ENCODE data around the gene RNF34. TPM values are rescaled to one million over a fixed set of nuclear protein-coding genes. Genes with fewer than 3 reads are reported as not detected.
"Not testable (repeated sequence)": the region's sequence is repeated elsewhere in the genome, so short reads cannot be mapped to it uniquely, and the experiment has no call there.

Gene RNF34
- total and polyA plus RNA-seq, 2 experiments from 2014 or later = 41.2 to 48.4 TPM

DNA sequence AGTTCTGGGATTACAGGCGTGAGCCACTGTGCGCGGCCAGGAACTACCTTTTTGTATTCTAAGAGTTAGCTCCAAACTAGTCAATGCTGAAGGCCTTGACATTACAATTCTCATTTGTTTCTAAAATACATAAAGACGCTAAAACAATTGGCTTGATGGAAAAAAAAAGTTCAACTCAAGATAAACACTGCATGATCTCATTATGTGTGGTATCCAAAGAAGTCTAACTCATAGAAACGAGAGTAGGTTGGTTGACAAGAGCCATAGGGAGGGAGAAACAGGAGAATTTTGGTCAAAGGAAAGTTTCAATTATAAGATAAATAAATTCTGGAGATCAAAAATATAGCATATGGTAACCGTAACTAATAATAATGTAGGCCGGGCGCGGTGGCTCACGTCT is 20.0 kb upstream of the RNF34 start:
- DNase-seq (ENCODE audit: low read depth in 1 of 2, low spot score in 1 of 2) = no peak
- Histone ChIP-seq H3K27me3 (no peaks in the 10 kb centered on the region), H3K4me1 (ENCODE audit: low read depth) (no peaks in the 10 kb centered on the region), H3K9me3 (ENCODE audit: low read depth) (no peaks in the 10 kb centered on the region), H3K36me3 (no peaks in the 10 kb centered on the region), H3K4me3 (no peak overlapping the region), H3K27ac (no peak overlapping the region)
- TF ChIP-seq CTCF (IDR thresholded peaks at IDR 0.05; ENCODE audit: low read depth, low read length) = no peak

DNA sequence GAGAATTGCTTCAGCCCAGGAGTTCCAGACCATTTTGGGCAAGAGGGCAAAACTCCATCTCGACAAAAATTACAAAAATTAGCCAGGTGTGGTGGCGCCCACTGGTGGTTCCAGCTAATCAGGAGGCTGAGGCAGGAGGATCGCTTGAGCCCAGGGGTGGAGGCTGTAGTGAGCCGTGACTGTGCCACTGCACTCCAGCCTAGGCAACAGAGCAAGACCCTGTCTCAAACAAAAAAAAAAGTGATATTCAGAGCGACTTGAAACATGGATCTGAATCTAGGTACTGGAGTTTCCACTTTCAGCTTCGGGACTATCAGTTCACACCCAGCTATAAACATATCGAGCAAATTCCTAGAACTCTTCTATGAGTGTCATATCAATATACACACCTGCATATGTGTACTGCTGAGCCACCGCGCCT is 16.3 kb upstream of the RNF34 start:
- H3K4me1 ChIP-seq (ENCODE audit: low read depth) = no peaks in the 10 kb centered on the region
- H3K36me3 ChIP-seq = no peaks in the 10 kb centered on the region
- no peak for TF ChIP-seq CTCF (IDR thresholded peaks at IDR 0.05; ENCODE audit: low read depth, low read length)
- no peak overlapping the region for H3K27ac ChIP-seq
- DNase-seq (ENCODE audit: low read depth in 1 of 2, low spot score in 1 of 2) = no peak
- no peaks in the 10 kb centered on the region for H3K27me3 ChIP-seq
- H3K9me3 ChIP-seq (ENCODE audit: low read depth) = no peaks in the 10 kb centered on the region
- H3K4me3 ChIP-seq = no peak overlapping the region

- DNase-seq (ENCODE audit: low read depth in 1 of 2, low spot score in 1 of 2); H3K9me3 ChIP-seq (ENCODE audit: low read depth); H3K27ac ChIP-seq; H3K36me3 ChIP-seq; H3K4me1 ChIP-seq (ENCODE audit: low read depth); H3K27me3 ChIP-seq; H3K4me3 ChIP-seq: not testable (repeated sequence)
Observed at GRCh38 chr12:121384891-121385290, 15.0 kb upstream of the RNF34 start.

DNA sequence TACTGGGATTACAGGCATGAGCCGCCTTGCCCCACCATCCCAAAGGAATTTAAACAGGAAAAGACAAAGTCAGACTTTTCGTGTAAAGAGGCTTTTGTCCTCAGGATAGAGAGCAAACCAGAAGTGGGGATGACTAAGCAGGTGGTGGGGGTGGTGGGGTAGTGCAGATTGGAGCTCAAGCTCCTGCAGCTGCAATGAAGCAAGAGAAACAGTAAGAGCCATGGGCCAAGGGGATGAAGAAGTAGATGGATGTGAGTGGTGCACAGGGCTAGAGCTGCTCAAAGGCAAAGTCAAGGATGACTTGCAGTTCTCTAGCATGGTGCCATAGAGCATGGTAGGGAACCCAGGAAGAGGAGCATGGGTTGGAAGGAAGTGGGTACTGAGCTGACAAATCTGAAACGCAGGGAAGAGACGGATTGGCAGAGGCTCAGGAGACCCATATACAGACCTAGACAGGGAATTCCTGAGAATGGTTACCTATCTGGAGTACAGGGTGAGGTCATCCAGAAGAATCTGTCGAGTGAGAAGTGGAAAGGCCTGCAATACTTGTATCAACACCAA is 11.4 kb upstream of the RNF34 start:
- Histone ChIP-seq H3K27ac (no peak overlapping the region), H3K4me3 (no peak overlapping the region), H3K4me1 (ENCODE audit: low read depth) (no peaks in the 10 kb centered on the region), H3K9me3 (ENCODE audit: low read depth) (no peaks in the 10 kb centered on the region), H3K36me3 (no peaks in the 10 kb centered on the region), H3K27me3 (no peaks in the 10 kb centered on the region)
- TF ChIP-seq CTCF (IDR thresholded peaks at IDR 0.05; ENCODE audit: low read depth, low read length) = no peak
- peak in 1 of 2 donors; percentile 60 for DNase-seq (ENCODE audit: low read depth in 1 of 2, low spot score in 1 of 2)

DNA sequence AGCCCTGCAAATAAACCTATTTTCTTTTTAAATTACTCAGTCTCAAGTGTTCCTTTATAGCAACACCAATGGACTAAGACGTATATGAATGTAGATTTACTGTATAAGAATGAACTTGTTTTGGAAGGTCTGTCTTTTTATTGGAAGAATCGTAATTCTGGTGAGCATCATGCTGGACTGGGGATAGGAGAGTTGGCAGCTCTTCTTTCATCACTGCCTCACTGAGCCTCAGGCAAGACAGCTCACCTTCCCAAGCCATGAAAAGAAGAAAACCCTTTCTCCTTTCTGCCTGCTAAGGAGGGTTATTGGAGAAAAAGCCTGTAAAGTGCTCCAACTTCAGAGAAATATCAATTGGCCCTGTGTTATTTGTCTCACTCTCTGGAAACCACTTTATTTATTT is 9.1 kb upstream of the RNF34 start:
- H3K27me3 ChIP-seq = no peaks in the 10 kb centered on the region

More for the DNA sequence above, 9.1 kb upstream of the RNF34 start:
- Histone ChIP-seq H3K36me3 (no peaks in the 10 kb centered on the region), H3K9me3 (ENCODE audit: low read depth) (no peaks in the 10 kb centered on the region), H3K4me1 (ENCODE audit: low read depth) (no peaks in the 10 kb centered on the region), H3K4me3 (no peak overlapping the region), H3K27ac (no peak overlapping the region)
- TF ChIP-seq CTCF (IDR thresholded peaks at IDR 0.05; ENCODE audit: low read depth, low read length) = no peak
- DNase-seq (ENCODE audit: low read depth in 1 of 2, low spot score in 1 of 2) = no peak

Data from cardiac muscle cell (in vitro differentiated cells and primary cell).